DND-41 (cell line): Measurements from ENCODE around the gene MACO1.

Experiments
- ATAC-seq: fragments of 200-7000 bp; cut with Tn5 transposase; 3 replicates; pipeline ENCODE4 v1.9.1; 2021; ENCODE audit warnings: low read depth; ENCODE audit not compliant: insufficient read depth
- DNase-seq: peaks from one replicate; pipeline ENCODE4 v3.0.0-alpha.2; 2020
- H2AFZ ChIP-seq: 2 replicates; pipeline ENCODE4 v1.6.0; 2012; ENCODE audit warnings: low read depth, low read length
- H3K27ac ChIP-seq: 2 replicates; pipeline ENCODE4 v1.5.1; 2012; ENCODE audit warnings: low read length, inconsistent platforms
- H3K27me3 ChIP-seq: fragments of 200-600 bp; sonication (generic); 2 replicates; pipeline ENCODE4 v1.6.0; 2012; ENCODE audit warnings: low read length, mild to moderate bottlenecking, inconsistent platforms; ENCODE audit not compliant: insufficient read depth, poor library complexity
- H3K36me3 ChIP-seq: 2 replicates; pipeline ENCODE4 v1.5.1; 2012; ENCODE audit warnings: low read length, inconsistent platforms; ENCODE audit not compliant: insufficient read depth
- H3K4me1 ChIP-seq: 2 replicates; pipeline ENCODE4 v1.5.1; 2012; ENCODE audit warnings: mild to moderate bottlenecking, low read length; ENCODE audit not compliant: insufficient read depth
- H3K4me2 ChIP-seq: 2 replicates; pipeline ENCODE4 v1.6.0; 2012; ENCODE audit warnings: mild to moderate bottlenecking, moderate library complexity, low read length, inconsistent platforms; ENCODE audit not compliant: insufficient read depth
- H3K4me3 ChIP-seq, 2 experiments: fragments of 200-600 bp in 1 of 2; shearing (Covaris generic) in 1 of 2; 2 replicates each; pipeline ENCODE4 v1.5.1; 2012 to 2016; ENCODE audit warnings: inconsistent platforms in 2 of 2, low read length in 2 of 2, mild to moderate bottlenecking in 2 of 2, low read depth in 1 of 2, moderate library complexity in 1 of 2
- H3K79me2 ChIP-seq: 2 replicates; pipeline ENCODE4 v1.6.0; 2012; ENCODE audit warnings: low read length, inconsistent platforms; ENCODE audit not compliant: insufficient read depth
- H3K9ac ChIP-seq: 2 replicates; pipeline ENCODE4 v1.6.0; 2012; ENCODE audit warnings: low read depth, mild to moderate bottlenecking, inconsistent platforms, low read length, moderate library complexity
- H3K9me3 ChIP-seq: 2 replicates; pipeline ENCODE4 v1.5.1; 2012; ENCODE audit warnings: low read length, moderate library complexity, mild to moderate bottlenecking, inconsistent platforms; ENCODE audit not compliant: insufficient read depth, severe bottlenecking
- H4K20me1 ChIP-seq: 2 replicates; pipeline ENCODE4 v1.6.0; 2012; ENCODE audit warnings: low read length; ENCODE audit not compliant: insufficient read depth
- EZH2 ChIP-seq: IDR thresholded peaks from 3 replicates; pipeline ENCODE4 v1.6.1; 2012; ENCODE audit warnings: borderline replicate concordance, low read depth, mild to moderate bottlenecking, moderate library complexity, low read length, inconsistent platforms; ENCODE audit not compliant: severe bottlenecking
- TF ChIP-seq, protein P1 (sequence below): IDR thresholded peaks from 2 replicates; pipeline ENCODE4 v1.5.1; 2012; ENCODE audit warnings: borderline replicate concordance, low read length, moderate library complexity, mild to moderate bottlenecking; ENCODE audit not compliant: poor library complexity, severe bottlenecking; ENCODE audit errors: extremely low read depth

The MACO1 gene

DNA sequence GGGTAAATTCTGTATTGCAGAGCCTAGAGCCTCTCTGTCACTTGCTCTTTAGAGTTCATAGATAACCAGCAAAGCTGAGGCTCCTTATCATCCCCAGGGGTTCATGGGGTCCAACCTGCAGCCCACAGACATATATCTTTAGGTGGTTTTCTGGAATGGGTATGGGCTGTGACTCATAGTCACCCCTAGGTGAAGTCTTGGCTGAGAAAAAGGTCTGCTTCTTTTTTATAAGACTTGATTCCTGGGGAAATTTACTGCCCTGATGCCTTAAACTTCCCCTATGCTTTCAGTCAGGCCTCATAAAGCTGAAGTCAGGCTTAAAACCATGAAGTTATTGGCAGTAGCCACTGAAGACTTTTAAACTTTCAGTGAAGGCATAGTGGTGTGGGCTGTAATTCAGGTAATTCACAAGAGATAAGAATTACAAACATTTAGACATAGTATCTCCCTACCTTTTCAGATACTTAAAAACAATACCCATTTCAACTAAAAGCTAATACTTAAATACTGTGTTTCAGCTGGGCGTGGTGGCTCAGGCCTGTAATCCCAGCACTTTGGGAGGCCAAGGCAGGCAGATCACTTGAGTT is 46.8 kb downstream of the MACO1 start:
- TF ChIP-seq, protein P1, sequence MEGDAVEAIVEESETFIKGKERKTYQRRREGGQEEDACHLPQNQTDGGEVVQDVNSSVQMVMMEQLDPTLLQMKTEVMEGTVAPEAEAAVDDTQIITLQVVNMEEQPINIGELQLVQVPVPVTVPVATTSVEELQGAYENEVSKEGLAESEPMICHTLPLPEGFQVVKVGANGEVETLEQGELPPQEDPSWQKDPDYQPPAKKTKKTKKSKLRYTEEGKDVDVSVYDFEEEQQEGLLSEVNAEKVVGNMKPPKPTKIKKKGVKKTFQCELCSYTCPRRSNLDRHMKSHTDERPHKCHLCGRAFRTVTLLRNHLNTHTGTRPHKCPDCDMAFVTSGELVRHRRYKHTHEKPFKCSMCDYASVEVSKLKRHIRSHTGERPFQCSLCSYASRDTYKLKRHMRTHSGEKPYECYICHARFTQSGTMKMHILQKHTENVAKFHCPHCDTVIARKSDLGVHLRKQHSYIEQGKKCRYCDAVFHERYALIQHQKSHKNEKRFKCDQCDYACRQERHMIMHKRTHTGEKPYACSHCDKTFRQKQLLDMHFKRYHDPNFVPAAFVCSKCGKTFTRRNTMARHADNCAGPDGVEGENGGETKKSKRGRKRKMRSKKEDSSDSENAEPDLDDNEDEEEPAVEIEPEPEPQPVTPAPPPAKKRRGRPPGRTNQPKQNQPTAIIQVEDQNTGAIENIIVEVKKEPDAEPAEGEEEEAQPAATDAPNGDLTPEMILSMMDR, result no peak
- no peak for TF ChIP-seq EZH2
- Histone ChIP-seq H3K4me3 (no peak overlapping the region), H3K9ac (no peak overlapping the region), H3K27ac (no peak overlapping the region), H3K4me1 (no peaks in the 10 kb centered on the region), H3K27me3 (no peaks in the 10 kb centered on the region), H4K20me1 (peaks cover 39% of the 10 kb centered on the region), H2AFZ (no peak overlapping the region), H3K9me3 (no peaks in the 10 kb centered on the region), H3K79me2 (peaks cover 76% of the 10 kb centered on the region), H3K36me3 (peaks cover 54% of the 10 kb centered on the region), H3K4me2 (no peak overlapping the region)
- ATAC-seq (no peak), DNase-seq (no peak)

DNA sequence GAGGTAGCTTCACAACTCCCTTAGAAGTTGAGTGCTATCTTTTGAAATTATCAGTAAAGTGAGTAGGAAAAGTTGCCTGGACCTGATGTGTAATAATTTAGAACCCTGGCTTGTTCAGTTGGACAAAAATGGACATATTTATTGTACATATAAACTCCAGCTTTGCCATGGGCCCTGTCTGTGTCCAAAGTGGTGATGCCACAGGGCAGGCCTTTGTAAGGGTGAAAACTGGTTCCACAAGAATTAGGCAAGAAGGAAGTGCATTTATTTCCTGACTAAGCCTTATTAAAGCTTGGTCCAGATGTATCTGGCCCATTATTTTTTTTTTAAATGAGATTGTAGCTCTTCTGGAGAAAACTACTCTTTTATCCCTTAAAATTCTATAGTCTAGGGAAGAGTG is 47.9 kb downstream of the MACO1 start:
- H3K36me3 ChIP-seq, result peaks cover 62% of the 10 kb centered on the region
- TF ChIP-seq, protein P1, result no peak
- TF ChIP-seq EZH2, result no peak
- H4K20me1 ChIP-seq, result peaks cover 41% of the 10 kb centered on the region
- no peak overlapping the region for H3K4me3 ChIP-seq
- H3K27ac ChIP-seq, result no peak overlapping the region
- peaks cover 70% of the 10 kb centered on the region for H3K79me2 ChIP-seq
- H3K4me2 ChIP-seq, result no peak overlapping the region
- H2AFZ ChIP-seq, result no peak overlapping the region
- H3K27me3 ChIP-seq, result no peaks in the 10 kb centered on the region
- H3K4me1 ChIP-seq, result no peaks in the 10 kb centered on the region
- H3K9me3 ChIP-seq, result no peaks in the 10 kb centered on the region
- H3K9ac ChIP-seq, result no peak overlapping the region
- DNase-seq (no peak), ATAC-seq (no peak)

DNA sequence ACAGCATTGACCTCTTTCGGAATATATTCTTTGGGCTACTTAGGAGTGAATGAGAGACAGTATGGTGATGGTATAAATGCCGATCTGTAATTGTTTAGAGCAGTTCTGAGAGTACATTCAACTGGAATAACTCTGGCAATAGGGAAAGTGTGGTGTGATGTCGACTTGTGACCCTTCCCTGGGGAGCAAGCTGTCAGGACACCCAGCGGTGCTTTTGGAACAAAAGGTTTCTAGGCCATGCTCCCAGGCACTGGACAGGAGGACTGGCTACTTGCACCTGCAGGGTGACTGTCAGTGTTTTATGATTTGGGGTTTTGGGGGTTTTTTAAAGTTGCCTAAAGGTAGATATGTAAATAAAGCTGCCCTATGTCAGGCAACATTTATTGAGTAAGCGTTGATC is 50.9 kb downstream of the MACO1 start:
- no peak overlapping the region for H3K4me2 ChIP-seq
- no peak overlapping the region for H3K9ac ChIP-seq
- no peak overlapping the region for H3K4me3 ChIP-seq
- peaks cover 73% of the 10 kb centered on the region for H3K36me3 ChIP-seq
- ATAC-seq (no peak), DNase-seq (no peak)
- peaks cover 25% of the 10 kb centered on the region; the same call in 1 of the 2 replicates for H4K20me1 ChIP-seq
- no peaks in the 10 kb centered on the region for H3K4me1 ChIP-seq
- H2AFZ ChIP-seq, result no peak overlapping the region
- no peaks in the 10 kb centered on the region for H3K27me3 ChIP-seq
- H3K79me2 ChIP-seq, result peaks cover 47% of the 10 kb centered on the region
- no peak overlapping the region for H3K27ac ChIP-seq
- no peak for TF ChIP-seq EZH2
- TF ChIP-seq, protein P1, result no peak
- H3K9me3 ChIP-seq, result no peaks in the 10 kb centered on the region

DNA sequence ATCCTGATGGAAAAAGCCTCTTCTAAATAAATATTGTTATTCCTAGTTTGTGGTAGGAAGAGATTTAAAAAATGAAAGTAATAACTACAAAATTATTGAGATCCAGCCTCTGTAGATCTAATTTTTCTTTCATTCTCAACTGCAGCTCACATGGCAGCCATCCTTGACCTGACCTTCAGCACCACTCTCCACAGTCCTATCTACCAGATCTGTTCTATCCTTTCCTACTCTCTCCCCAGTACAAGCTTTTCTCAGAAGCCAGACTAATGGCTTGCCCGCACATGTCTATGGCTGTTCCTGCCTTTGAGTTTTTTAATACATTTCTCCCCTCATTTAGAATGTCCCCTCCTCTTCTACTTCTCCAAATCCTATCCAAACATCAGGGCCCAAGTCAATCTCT is 51.5 kb downstream of the MACO1 start:
- no peaks in the 10 kb centered on the region for H3K9me3 ChIP-seq
- H3K4me3 ChIP-seq, result no peak overlapping the region
- DNase-seq (no peak), ATAC-seq (no peak)
- no peaks in the 10 kb centered on the region for H3K4me1 ChIP-seq
- H3K27ac ChIP-seq, result no peak overlapping the region
- no peak overlapping the region for H2AFZ ChIP-seq
- no peak overlapping the region for H3K9ac ChIP-seq
- no peaks in the 10 kb centered on the region for H3K27me3 ChIP-seq
- H3K36me3 ChIP-seq, result peaks cover 75% of the 10 kb centered on the region
- TF ChIP-seq, protein P1, result no peak
- TF ChIP-seq EZH2, result no peak
- H4K20me1 ChIP-seq, result peaks cover 24% of the 10 kb centered on the region; the same call in 1 of the 2 replicates
- H3K79me2 ChIP-seq, result peaks cover 41% of the 10 kb centered on the region
- no peak overlapping the region for H3K4me2 ChIP-seq
